Measurements from ENCODE around the gene ZBTB21.

DNA sequence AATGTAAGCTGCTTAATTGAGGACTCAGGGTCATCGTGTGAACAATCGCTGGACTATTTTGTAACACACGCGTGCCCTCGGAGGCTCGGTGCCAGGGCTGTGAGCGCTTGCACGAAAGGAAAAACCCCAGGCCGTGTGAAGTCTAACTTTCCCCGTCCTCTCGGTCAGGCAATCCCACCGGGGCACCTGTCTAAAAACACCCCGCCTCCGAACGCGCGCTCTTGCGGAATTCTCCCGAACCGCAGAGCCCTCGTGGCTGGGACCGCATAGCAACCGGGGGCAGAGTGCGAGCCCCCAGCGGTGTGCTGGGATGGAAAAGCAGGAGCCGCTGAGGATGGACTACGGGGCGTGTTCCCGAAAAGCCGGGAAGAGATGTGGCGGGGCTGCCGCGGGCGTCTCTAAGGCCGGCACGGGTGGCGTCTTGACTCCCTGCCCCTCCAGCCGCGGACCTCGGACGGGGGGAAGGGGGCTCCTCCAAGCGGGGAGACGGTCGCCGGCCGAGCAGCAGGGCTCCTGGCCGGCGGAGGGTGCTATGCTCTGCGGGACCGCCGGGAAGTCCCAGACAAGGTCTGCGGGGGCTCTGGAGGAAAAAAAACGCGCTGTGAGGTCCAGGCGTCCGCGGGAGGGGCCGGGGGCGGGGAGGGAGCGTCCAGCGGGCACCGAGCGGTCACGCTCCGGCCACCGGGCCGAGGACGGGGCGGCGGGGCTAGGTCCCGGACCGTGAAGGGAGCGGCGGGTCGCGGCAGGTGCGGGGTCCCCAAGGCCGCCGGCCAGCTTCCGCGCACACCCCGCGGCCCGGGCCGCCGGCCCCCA is 936 bp downstream of the ZBTB21 start:
- peak; percentile 51 for TF ChIP-seq POLR2A (IDR thresholded peaks at IDR 0.05; ENCODE audit: low read depth, low read length)
- TF ChIP-seq, protein P1, sequence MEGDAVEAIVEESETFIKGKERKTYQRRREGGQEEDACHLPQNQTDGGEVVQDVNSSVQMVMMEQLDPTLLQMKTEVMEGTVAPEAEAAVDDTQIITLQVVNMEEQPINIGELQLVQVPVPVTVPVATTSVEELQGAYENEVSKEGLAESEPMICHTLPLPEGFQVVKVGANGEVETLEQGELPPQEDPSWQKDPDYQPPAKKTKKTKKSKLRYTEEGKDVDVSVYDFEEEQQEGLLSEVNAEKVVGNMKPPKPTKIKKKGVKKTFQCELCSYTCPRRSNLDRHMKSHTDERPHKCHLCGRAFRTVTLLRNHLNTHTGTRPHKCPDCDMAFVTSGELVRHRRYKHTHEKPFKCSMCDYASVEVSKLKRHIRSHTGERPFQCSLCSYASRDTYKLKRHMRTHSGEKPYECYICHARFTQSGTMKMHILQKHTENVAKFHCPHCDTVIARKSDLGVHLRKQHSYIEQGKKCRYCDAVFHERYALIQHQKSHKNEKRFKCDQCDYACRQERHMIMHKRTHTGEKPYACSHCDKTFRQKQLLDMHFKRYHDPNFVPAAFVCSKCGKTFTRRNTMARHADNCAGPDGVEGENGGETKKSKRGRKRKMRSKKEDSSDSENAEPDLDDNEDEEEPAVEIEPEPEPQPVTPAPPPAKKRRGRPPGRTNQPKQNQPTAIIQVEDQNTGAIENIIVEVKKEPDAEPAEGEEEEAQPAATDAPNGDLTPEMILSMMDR (conservative IDR thresholded peaks at IDR 0.05; ENCODE audit: low read depth, low read length): peak; percentile 31
- no peak; the same call in 1 of the 2 replicates for TF ChIP-seq SMC3 (IDR thresholded peaks at IDR 0.05; ENCODE audit: low read depth, low read length)
- TF ChIP-seq RAD21 (IDR thresholded peaks at IDR 0.05; ENCODE audit: low read length): peak; percentile 32
- peak; percentile 87 for TF ChIP-seq BHLHE40 (IDR thresholded peaks at IDR 0.05; ENCODE audit: low read depth, low read length)
- peak; percentile 60; the same call in 1 of the 2 replicates for TF ChIP-seq CEBPB (IDR thresholded peaks at IDR 0.05; ENCODE audit: low read depth, low read length)
- no peak for TF ChIP-seq MAFK (IDR thresholded peaks at IDR 0.05; ENCODE audit: low read depth, low read length)
- TF ChIP-seq RFX5 (IDR thresholded peaks at IDR 0.05; ENCODE audit: low read depth, low read length): 0 out of 2 replicates have a peak, but pooled peaks have one; percentile 43
